Nucleus accumbens (tissue), 56 donors: Measurements from ENCODE around the gene TRAPPC3.
A peak's percentile ranks its signal among the peaks of the same experiment; 100 is the strongest.
"Not testable (repeated sequence)": the region's sequence is repeated elsewhere in the genome, so short reads cannot be mapped to it uniquely, and the experiment has no call there.

ENCODE experiments used
- DNase-seq, 56 donors: peaks; one replicate each; lab custom pipeline; 2025; lab: John Stamatoyannopoulos, UW

Gene TRAPPC3

GRCh38 chr1:36166938-36167905 is 17.9 kb upstream of the TRAPPC3 start:
- DNase-seq: peak in 2 of 56 donors; percentile 10 to 33

GRCh38 chr1:36166136-36166535 is 16.9 kb upstream of the TRAPPC3 start:
- no peak for DNase-seq

DNA sequence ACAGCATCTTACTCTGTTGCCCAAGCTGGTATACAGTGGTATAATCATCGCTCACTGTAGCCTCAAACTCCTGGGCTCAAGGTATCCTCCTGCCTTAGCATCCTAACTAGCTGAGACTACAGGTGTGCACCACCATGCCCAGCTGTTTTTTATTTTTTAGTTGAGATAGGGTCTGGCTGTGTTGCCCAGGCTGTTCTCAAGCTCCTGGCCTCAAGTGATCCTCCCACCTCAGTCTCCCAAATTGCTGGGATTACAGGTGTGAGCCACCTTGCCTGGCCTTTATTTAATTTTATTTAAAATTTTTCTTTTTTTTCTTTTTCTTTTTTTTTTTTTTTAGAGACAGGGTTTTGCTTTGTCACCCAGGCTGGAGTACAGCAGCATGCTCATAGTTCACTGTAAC is 15.9 kb upstream of the TRAPPC3 start:
- DNase-seq: no peak

DNA sequence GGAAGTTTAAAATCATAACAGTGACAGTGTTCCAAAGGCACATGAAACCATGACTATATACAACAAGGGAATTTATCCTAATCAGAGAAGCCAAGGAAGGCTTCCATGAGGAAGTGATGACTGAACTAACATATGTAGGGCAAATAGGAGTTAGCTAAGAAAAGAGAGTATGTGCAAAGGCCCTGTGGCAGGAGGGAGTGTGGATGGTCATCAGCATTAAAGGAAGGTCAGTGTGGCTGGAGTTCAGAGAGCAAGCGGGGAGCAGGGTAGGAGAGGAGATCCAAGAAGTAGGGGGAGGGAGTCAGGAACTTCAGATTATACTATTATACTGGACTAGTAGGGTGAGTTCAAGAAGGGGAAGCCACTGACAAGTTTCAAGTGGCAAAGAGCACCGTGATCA is 15.1 kb upstream of the TRAPPC3 start:
- DNase-seq: no peak

- no peak for DNase-seq
Observed at GRCh38 chr1:36163426-36163825, 14.1 kb upstream of the TRAPPC3 start.

DNA sequence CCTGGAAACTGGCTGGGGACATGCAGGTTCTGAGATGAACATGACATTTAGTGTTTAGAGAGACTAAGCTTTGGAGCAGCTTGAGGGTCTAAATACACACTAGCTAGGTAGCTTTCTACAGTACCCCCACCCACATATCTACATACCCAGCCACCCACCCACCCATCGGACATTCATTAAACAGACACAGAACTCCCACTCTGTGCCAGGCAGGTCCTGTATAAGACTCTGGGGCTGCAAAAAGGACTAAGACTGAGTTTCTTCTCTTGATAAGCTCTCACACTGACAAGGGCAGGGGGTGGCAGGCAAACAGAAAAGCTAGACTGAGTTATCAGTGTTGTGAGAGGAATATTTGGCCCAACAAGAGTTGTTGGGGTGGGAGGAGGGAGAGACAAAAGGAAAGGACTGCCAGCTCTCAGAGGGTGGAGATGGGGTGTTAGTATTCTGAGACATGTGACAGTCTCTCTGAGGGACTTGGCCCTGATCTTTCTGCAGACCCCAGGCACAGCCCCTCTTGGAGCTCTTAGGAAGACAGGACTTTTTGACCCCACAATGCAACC is 13.5 kb upstream of the TRAPPC3 start:
- DNase-seq: no peak

- peak in 25 of 56 donors; percentile 15 to 74 (median 36) for DNase-seq
Observed at GRCh38 chr1:36161641-36162531, 12.6 kb upstream of the TRAPPC3 start.

DNA sequence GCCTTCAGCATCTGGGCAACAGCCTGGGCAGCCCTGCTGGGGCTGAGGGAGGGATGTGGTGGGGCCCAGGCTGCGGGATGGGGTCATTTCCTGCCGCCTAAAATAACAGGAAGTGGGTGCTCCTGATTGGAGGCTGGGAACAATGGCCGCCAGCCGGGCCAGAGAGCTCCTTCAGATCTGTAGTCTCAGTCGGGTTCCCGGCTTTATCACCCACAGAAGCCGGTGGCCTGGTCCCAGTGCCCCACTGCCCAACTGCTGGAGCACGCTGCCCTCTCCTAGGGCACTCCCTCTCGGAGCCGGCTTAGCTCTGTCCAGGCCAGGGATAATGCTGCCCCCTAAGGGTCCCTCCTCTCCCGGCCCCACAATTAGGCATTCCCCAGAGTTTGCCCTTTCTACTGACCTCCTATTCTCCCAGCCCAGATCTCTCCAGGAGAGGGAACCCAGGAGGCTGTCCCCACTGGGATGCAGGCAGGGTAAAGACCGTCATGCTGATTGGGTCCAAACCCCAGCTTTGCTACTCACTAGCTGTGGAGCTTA is 11.7 kb upstream of the TRAPPC3 start:
- peak in 37 of 56 donors; percentile 14 to 76 (median 44) for DNase-seq

GRCh38 chr1:36160388-36160948 is 11.2 kb upstream of the TRAPPC3 start:
- peak in 1 of 56 donors; percentile 55 for DNase-seq

DNA sequence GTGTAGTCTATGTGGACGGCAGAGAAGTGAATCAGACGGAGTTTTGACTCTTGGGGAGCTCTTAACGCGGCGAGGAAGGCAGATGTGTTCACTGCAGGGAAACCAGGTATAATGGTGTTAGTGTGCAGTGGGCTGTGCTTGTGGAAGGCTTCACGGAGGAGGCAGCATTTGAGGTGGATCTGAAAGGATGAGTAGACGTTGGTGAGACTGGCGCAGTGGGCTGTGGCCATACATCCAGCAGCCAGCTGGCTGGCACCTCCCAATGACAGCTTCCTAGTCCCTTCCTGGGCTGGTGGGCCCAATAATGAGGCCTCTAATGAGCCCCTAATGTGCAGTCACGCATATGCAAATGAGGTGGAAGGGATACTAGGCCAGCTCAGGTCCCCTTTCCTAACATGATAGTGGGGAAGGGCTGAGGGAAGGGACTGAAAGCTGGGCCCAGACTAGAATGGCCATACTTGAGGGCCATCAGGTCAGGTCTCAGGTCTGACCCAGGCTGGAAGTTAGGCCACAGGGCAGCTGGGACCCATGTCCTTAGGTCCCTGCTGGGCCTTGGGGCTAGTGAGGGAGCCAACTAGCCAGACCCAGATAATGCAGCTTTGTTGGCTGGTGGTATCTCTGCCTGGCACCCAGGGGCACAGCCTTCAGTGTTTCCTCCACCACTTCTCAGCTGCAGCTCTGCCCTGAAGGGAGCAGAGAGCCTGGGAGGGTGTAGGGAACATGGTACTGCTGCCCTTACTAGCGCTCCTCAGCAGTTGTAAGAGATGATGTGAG is 10.5 kb upstream of the TRAPPC3 start:
- DNase-seq: peak in 42 of 56 donors; percentile 20 to 87 (median 60)

- not testable (repeated sequence) for DNase-seq
Observed at GRCh38 chr1:36158827-36159252, 9.6 kb upstream of the TRAPPC3 start.

DNA sequence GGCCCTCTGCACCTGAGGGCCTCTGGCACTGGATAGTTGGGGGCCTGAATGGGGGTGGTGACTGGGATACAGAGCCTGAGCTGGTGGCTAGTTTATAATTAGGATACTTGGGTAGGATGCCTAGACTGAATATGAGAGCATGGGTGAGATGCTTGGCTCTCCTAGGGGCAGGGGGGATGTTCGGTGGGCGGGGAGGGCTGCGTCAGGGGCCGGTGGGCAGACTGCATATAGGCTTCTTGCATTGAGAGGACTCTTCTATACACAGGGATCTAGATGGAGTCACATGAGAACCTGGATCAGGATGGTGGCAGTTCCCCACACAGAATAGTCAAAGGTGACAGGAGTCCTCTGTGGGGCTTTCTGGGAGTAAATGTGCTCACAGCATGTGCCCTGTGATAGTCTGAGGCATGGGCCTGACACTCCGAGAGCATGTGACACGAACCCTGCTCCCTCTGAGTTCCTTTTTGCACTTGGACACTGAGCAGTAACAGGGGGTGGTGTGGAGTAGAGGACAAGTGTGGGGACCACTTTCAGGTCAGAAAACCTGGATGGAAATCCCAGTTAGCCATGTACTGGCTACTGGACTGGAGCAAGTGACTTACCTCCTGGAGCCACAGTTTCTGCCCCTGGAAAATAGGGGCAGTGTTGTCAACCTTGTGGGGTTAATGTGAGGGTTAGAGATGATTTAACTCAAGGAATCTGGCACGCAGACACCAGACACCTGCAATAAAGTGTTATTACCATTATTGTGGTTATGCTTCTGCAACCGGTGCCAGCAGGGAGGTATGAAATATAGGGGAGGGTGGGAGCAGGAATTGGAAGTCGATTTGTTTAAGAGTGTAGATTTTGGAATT is 8.9 kb upstream of the TRAPPC3 start:
- peak in 14 of 56 donors; percentile 11 to 42 (median 24) for DNase-seq

- DNase-seq: peak in 27 of 56 donors; percentile 34 to 72 (median 58)
Observed at GRCh38 chr1:36157115-36157903, 8.0 kb upstream of the TRAPPC3 start.

DNA sequence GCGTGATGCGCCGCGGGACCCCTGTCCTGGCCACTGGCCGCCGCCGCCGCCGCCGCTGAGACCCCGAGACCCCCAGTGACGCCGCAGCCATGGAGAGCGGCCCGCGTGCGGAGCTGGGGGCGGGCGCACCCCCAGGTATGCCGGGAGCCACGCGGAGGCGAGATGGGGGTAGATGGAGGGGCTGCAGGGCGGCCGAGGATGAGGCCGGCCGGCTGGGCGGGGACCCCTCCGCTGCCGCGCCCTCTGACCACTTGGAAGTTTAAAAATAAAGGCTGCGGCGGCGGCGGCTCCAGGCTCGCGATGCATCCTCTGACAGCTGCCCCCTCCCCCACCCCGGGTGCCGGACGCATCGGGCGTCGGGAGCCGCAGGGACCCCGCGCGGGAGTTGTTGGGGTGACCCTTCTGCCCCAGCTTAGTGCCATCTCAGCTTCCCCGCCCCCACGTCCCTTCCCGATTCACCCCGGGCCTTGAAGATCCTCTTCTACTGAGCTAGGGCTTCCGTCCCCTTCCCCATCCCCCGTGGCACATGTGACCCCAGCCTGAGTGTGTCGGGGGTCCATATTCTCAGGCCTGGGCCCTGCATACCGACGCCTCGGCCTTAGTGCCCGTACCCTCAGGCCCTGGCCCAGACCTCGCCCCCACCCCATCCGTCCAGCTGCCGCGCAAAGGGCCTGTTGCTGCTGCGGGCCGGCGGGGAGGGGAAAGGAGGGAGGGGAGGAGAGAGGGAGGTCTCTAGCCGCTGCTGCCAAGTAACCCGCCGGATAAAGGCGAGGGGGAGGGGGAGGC is 7.2 kb upstream of the TRAPPC3 start:
- peak in 54 of 56 donors; percentile 49 to 92 (median 78) for DNase-seq

DNA sequence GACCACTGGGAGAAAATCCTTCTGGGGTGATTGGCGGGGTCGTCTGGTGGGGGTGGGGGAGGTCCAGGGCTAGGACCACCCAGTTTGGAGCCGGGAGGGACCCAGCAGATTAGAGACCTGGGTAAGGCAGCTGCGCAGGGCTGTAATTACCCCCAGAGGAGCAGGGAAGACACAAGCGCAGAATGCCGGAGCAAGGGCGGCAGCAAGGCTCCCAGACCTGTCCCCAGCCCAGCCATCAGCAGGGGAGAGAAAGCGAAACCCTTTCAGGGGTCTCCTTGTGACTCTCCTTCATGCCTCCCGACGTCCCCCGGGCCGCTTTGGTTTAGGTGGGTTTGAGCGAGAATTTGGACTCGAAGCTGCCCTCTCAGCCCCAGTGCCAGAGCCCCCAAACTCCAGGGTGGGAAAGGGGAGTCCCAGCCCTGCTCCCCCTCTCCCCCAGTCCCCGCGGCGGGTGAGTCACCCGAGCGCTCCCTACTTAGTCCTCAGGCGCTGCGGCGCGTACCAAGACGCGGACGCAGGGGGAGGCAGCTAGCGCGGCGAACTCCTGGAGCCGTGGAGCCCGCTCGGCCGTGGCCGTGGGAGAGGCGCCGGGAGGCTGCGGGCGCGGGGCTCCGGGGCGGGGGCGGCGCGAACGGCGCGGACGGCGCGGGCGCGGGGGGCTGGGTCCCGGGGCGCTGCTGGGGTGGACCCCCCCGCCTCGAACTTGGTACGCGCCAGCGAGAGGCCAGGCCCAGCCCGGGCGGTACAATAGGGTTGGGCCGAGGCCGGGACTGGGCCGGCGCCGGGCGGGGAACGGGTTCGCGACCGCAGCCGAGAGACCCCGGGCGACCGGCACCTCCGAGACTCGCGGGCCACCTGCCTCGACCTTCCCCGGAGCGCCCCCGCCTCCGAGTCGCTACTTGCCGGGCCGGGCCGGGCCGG is 6.4 kb upstream of the TRAPPC3 start, which contains the start of gene MAP7D1:
MAP7D1 (plus strand) TSS at position 753 of the 921 bp plus-strand sequence. CDS start 258 bp downstream, outside the sequence.
- peak in 55 of 56 donors; percentile 57 to 97 (median 89) for DNase-seq
